GM21515 (cell line): ENCODE measurements around the gene ALDH1A3.

Experiments
- ATAC-seq: cut with Tn5 transposase; IDR thresholded peaks from one replicate; pipeline ENCODE4 v1.9.1; 2021; ENCODE audit not compliant: unreplicated experiment

Gene ALDH1A3

DNA sequence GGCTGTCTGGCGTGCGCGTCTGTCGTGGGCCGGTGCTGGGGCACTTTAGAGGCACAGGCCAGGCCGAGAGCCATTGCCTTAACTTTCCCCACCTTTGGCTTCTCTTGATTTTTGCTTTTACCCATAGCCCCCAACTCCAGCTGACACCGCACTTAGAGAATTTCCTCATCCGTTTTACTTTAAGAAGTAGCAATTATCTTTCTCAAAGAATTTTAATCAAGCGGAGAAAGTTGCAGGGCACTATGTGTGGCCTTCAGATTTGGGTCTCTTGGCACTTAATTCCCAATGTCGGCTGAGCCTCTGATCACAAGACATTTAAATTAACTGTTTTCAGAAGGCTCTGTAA, 1.2 kb downstream of the ALDH1A3 start:
- no peak for ATAC-seq

DNA sequence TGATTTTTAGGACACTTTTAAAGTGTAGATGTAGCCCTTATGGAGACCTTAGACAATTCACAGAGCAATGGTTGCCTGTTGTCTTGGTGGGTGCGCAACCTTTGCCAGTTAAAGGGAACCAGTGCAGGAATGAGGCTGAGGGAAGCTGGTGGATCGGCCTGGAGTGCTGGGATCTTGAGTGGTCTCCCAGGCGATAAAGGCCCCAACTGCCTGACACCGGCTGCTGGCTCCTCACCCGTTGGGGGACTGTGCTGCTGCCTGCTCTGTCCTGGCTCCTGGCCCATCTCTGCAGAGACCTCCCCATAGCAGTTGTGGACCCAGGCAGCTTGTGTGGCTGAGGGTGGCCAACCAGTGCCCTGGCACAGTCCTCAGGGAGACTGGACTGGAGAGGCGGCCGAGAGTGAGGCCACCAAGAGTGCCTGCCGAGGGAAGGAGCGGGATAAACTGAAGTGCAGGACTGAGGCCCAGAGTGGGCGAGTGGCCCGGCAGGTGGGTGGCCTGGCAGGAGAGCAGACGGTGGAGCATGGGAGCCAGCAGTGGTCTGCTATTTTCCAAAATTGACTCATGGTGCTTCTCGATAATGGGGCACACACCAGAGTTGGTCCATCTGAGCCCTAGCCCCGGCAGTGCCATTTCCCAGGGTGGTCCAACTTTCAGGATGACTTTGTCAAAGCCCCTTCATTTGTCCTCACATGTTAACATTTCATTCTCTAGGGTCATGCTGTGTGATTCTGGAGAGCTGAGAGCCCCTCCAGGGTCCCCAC, 2.1 kb downstream of the ALDH1A3 start:
- ATAC-seq = no peak

DNA sequence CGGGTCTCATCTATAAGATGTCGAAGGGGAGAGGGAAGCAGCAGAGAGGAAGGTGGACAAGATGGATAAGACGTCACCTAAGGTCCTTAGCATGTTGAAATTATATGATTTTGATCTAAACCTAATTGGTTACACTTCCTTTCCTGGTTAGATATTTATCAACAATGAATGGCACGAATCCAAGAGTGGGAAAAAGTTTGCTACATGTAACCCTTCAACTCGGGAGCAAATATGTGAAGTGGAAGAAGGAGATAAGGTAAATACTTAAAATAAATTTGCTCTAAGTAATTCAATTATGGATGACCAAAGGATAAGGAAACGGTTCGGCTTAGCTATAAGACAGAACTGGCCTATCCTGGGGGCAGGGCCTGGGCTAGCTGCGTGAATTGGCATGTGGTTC, 5.5 kb downstream of the ALDH1A3 start:
- no peak for ATAC-seq

DNA sequence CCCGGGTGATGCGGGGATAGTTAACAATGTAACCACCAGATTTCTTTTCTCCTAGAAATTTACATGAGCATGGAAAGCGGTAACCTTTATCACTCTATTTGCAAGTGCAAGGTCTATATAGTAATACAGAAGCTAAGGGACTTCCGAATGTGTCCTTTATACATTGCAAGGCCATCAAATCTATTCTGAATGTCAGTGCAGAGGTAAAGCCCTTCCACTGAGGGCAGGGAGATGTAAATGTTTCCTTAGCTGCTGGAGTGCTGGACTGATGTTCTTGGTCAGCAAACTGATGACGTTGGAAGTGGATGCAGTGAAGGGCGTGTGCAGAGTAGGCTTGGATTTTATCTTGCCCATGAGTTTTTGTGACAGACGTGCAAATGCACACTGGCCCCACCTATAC, 6.2 kb downstream of the ALDH1A3 start:
- ATAC-seq = no peak

- ATAC-seq = no peak
These were observed 7.7 kb downstream of the ALDH1A3 start for GRCh38 chr15:100887211-100887913.

- no peak for ATAC-seq
These were observed 9.9 kb downstream of the ALDH1A3 start for GRCh38 chr15:100889385-100890050.

DNA sequence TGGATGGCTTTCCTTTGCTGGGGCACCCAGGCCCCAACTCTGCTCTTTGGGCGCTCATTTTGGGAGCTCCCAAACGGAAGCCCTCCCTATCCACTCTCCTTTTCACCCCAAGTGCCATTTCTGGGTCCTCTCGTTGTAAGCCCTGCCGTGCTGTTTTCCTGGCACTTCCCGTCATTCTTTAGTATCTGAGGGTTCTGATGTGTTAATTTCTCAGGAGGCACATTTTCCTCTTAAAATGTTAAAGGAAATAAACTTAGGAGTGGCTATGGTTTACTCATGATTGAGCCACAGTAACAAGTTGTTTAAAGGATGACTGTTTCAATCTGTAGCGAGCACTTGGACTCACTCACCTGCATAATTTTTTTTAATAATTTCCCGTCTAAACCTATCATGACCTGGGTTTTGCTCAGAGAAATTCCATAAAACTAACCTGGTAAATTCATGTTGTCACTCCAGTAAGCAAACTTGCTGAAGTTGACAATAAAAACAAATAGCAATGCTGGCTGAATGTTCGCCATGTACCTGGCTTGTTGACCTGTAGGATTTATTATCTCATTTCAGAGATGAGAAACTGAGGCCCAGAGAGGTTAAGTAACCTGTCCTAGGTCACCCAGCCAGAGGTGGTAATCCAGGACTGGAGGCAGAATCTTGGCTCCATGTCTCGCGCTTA, 10.6 kb downstream of the ALDH1A3 start:
- ATAC-seq = no peak

GRCh38 chr15:100890850-100891249, 11.2 kb downstream of the ALDH1A3 start:
- ATAC-seq = no peak

GRCh38 chr15:100891307-100892012, 11.8 kb downstream of the ALDH1A3 start:
- ATAC-seq = no peak

GRCh38 chr15:100892013-100892355, 12.4 kb downstream of the ALDH1A3 start:
- no peak for ATAC-seq

DNA sequence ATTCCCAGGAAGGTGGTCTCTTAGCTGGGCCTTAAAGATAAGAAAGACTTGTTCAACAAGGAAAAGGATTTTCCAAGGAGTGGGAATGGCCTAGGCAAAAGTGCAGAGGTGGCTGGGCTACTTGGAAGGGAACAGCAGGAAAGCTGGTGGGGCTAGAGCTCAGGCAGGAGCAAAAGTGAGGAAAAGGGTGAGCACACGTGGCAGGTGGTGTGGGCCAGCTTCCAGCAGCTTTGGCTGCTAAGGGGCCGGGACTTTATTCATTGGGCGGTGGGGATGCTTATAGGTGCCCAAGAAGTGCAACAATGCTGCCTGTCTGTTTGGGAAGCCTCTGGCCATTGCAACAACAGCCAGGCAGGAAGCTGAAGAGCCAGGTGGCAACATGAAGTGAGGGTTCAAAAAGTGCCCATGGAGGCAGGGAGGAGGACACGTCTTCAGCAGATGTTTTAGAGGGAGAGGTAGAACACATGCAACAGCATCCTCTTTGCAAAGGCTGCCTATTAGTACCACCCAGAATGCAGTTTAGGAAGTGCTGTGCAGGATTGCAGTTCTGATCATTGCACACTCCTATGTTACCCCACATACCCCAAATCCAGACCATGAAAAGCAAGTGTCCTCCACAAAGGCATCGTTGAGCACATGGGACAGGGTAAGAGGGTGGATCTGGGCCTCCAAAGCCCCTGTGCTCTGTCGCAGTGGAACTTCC, 13.8 kb downstream of the ALDH1A3 start:
- ATAC-seq = no peak

GRCh38 chr15:100893964-100894295, 14.3 kb downstream of the ALDH1A3 start:
- ATAC-seq = no peak

DNA sequence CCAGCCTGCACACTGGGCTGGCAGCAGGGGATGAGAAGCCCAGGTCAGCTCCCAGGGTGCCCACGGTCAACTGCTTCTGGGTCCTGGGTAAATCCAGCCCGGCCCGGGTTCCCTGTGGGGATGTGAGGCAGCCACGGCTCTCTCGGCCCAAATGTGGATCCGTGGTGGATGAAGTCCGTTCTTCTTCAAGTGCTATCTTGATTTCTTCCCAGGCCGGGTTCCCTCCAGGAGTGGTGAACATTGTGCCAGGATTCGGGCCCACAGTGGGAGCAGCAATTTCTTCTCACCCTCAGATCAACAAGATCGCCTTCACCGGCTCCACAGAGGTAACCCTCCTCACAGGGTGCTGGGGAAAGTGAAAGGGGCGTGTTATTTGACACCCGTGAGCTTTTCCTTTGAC, 16.1 kb downstream of the ALDH1A3 start:
- ATAC-seq = no peak

GRCh38 chr15:100897221-100898151, 17.9 kb downstream of the ALDH1A3 start:
- no peak for ATAC-seq

- ATAC-seq = no peak
These were observed 18.5 kb downstream of the ALDH1A3 start for GRCh38 chr15:100898152-100898490.

DNA sequence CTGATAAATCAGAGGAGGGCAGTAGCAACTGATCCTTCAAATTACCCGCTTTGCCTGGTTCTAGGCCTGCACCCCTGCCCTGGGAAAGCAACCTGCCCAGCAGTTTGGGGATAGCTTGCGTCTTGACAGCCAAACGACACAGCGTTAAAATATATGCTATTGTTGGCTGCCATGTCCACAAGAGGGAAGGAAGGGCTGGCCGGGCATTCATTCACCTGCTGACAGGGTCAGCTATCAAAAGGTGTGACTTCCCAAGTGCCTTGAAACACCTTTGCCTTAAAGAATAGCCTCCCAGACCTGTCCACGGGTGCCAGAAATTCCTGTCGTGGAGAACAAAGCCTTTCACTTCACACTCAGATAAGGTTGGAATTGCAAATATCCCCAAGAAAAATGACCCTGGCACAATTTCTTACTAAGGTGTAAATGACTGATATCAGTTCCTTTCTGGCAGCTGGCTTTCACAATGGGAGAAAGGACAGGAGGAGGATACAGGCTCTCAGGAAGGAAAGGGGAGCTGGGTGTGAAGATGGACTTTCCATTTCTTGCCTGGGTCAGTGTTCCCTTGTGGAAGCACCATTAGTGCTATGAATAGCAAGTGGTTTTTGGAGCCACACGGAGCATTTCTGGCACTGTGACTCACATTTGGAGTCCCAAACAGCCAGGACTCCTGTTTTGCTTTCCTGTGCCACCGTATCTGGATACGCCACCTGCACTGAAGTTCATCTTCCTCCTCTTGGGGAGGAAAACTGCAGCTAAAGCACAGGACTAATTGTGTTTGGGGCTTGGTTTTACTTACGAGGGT, 19.2 kb downstream of the ALDH1A3 start:
- no peak for ATAC-seq

- ATAC-seq = no peak
These were observed 20.0 kb downstream of the ALDH1A3 start for GRCh38 chr15:100899601-100900000.

- no peak for ATAC-seq
These were observed 20.6 kb downstream of the ALDH1A3 start for GRCh38 chr15:100900136-100900794.
